Epithelial cell of proximal tubule (primary cell): ENCODE measurements around the gene TTC39C. TPM values are rescaled to one million over a fixed set of nuclear protein-coding genes. Genes with fewer than 3 reads are reported as not detected.

Source experiments
- DNase-seq: peaks from one replicate; pipeline ENCODE4 v3.0.0-alpha.2; 2011; ENCODE audit warnings: low read depth
- H3K4me3 ChIP-seq: 2 replicates; pipeline ENCODE4 v1.5.1; 2011; ENCODE audit warnings: low read depth, mild to moderate bottlenecking, low read length
- total RNA-seq: library from RNA; depleted of rRNA; stranded (reverse); fragments of >200 nt; gene quantifications from 2 replicates; pipeline ENCODE4 v1.2.3, GENCODE V29; 2015
- TF ChIP-seq, protein P1 (sequence below): conservative IDR thresholded peaks from 2 replicates; pipeline ENCODE4 v1.5.1; 2012; ENCODE audit warnings: low read depth, mild to moderate bottlenecking, low read length

Gene TTC39C
- total RNA-seq, 1 donor from 2014 or later, result 11.2 TPM

DNA sequence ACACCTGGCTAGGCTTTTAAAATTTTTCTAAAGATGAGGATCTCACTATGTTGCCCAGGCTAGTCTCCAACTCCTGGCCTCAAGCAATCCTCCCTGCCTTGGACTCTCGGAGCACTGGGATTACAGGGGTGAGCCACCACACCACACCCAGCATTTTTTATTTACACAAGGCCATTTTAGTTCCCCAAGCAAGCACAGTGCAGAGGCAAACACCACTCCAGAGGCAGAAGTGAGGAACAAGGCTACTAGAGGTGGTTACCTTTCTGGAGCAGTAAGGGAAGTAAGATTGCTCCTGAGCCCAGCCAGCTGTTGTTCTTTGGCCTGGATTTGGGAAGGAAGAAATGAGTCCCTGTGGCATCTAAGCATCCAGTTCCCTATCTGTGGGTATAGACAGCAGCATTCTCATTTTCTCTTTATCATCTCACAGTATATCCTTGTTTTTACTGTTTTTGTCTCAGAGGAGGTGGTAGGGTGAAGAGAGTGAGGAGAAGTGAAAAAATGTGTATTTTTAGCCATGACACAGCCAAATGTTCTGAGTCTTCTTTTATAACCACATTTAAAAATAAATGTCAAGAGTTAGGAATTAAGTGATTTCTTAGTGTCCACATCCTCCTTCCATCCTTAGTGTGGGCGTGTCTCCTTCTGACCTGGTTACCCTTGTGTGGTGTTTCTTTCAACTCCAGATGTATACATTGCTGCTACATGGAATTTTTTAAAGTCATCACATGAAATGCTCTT, 10.5 kb upstream of the TTC39C start:
- no peak for DNase-seq
- H3K4me3 ChIP-seq, result no peak overlapping the region
- TF ChIP-seq, protein P1, sequence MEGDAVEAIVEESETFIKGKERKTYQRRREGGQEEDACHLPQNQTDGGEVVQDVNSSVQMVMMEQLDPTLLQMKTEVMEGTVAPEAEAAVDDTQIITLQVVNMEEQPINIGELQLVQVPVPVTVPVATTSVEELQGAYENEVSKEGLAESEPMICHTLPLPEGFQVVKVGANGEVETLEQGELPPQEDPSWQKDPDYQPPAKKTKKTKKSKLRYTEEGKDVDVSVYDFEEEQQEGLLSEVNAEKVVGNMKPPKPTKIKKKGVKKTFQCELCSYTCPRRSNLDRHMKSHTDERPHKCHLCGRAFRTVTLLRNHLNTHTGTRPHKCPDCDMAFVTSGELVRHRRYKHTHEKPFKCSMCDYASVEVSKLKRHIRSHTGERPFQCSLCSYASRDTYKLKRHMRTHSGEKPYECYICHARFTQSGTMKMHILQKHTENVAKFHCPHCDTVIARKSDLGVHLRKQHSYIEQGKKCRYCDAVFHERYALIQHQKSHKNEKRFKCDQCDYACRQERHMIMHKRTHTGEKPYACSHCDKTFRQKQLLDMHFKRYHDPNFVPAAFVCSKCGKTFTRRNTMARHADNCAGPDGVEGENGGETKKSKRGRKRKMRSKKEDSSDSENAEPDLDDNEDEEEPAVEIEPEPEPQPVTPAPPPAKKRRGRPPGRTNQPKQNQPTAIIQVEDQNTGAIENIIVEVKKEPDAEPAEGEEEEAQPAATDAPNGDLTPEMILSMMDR, result no peak

DNA sequence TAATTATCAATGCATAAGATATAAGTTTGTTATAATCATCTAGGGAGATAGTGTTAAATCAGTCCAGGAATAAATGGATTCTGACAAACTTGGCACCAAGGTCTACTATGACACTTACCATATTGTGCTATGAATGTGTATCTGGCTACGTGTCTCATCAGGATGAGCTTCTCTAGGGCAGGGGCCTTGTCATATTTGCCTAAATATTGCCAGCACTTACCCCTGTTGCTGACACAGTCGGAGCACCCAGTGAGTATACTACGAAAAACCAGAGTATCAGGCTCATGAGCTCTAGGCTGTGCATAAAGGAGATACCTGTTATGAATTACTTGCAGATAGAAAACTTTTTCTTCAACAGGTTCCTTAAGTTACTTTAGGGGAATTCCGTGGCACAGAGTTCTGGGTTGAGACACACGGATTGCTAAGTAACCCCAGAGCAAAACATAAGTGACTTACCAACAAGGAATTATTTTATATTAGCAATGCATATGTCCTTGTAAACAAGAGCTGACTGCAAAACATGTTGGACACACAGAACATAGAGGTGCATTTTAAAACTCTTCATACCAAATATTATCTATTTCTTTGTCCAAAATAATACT, 7.7 kb upstream of the TTC39C start:
- no peak for DNase-seq
- H3K4me3 ChIP-seq, result no peak overlapping the region
- TF ChIP-seq, protein P1, result no peak

DNA sequence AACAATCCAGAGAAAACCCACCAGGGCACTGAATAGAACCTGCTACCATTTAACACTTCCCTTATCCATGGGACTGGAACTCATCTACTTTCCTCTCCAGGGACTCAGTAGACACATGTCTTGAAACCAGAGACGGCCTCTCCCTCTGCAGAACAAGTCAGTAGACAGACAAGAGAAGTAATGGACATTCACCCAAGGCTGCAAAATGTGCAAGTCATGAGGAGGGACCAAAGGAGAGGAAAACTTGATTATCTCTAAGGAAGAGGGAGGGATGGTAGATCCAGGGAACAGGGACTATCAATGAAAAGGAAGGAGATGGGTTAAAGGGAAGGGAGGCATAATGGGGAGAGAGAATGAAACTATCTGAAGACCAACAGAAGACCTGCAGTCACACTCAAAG, 5.3 kb upstream of the TTC39C start:
- TF ChIP-seq, protein P1, result no peak
- H3K4me3 ChIP-seq, result no peak overlapping the region
- DNase-seq, result no peak

DNA sequence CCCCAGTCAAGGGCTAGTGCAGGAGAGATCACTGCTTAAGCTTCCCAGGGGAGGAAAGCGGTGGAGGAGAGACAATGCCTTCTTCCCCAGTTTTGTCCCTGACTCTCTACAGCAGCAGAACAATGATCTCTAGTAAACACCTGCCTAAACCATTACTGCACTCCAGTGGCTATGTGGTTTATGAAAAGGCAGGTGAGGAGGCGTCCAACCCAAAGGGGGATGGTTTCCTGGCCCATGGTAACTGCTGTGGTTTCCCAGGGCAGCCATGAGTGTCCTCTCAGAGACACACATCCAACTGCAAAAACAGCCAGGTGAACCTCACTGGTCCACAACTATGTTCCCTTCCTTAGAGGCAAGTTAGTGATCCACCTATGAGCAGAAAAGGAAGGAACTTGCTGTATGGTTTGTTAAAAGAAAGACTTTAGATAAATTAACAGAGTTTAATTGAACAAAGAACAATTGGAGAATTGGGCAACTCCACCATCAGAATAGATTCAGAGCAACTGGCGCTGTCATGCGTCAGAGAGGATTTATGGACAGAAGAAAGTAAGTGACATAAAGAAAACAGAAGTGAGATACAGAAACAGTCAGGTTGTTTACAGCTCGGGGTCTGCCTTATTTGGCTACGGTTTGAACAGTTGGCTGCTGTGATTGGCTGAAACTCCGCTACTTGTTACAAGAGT, 4.8 kb upstream of the TTC39C start:
- TF ChIP-seq, protein P1, result no peak
- no peak overlapping the region for H3K4me3 ChIP-seq
- DNase-seq, result no peak

DNA sequence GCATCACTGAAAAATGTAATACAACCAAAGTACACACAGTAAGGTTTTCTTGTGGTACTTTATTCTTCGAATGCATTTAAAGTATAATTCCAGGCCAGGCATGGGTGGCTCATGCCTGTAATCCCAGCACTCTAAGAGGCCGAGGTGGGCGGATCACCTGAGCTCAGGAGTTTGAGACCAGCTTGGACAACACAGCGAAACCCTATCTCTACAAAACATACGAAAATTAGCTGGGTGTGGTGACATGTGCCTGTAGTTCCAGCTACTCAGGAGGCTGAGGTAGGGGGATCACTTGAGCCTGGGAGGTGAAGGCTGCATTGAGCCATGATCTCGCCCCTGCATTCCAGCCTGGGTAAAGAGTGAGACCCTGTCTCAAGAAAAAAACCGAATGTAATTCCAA, 3.9 kb upstream of the TTC39C start:
- DNase-seq, result no peak
- no peak overlapping the region for H3K4me3 ChIP-seq
- TF ChIP-seq, protein P1, result no peak

DNA sequence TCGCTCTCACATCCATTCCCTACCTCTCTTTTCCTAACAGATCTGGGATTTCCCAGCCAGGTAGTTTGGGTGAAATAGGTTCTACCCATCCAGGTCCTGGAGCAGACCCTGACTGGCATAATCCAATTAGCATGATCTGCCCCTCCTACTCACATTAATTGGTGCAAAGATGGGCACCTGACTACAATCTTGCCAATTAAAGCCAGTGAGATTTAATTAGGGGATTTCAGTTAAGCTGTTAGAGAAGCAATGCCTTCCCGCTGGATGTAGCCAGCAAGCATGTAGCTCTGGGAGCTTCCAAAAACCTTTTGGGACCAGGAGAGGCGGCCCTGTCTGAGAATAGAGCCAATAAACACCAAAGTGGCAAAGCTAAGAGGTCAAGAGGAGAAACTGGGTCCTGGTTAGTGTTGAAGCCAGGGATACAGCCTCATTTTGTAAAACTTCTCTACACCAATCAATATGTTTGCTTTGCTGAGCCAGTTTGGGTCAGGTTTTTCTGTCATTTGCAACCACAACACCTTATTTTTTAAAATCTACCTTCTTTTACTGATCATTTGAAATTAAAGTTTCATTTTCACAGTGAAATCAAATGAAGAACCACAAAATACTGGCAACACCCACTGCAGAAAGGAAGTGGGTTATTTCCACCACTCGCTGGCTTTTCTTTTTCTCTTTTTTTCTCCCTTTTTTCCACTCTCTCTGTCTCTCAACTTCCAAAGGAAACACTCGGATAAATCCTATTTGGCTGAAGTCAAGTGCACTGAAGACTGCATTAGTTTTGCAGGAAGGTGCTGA, 3.2 kb upstream of the TTC39C start:
- DNase-seq, result no peak
- no peak overlapping the region for H3K4me3 ChIP-seq
- TF ChIP-seq, protein P1, result no peak
